T-helper 2 cell (primary cell): ENCODE results near the gene RNF115.
"Not testable (repeated sequence)": the region's sequence is repeated elsewhere in the genome, so short reads cannot be mapped to it uniquely, and the experiment has no call there.

Source experiments
- DNase-seq, 5 experiments: peaks; one replicate each; pipeline versions ENCODE4 v3.0.0 to v3.0.0-alpha.2; 2012 to 2022

The RNF115 gene

DNA sequence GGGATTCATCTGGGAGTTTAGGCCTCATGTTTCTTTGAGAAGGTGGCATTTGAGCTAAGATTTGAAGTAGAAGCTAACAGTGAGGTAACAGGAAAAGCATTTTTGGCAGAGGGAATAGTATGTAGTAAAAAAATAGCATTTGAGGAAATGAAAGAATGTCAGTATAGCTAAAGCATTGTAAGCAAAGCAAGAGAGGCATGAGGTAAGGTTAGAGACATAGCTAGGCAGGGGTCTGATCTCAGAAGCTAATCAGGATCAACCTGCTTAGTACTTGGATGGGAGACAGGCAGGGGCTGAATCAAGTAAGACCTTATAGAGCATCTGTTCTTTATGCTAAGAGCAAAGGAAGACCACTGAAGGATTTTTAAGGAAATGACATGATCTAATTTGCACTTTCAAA lies 4.1 kb upstream of the RNF115 start:
- DNase-seq: no peak

DNA sequence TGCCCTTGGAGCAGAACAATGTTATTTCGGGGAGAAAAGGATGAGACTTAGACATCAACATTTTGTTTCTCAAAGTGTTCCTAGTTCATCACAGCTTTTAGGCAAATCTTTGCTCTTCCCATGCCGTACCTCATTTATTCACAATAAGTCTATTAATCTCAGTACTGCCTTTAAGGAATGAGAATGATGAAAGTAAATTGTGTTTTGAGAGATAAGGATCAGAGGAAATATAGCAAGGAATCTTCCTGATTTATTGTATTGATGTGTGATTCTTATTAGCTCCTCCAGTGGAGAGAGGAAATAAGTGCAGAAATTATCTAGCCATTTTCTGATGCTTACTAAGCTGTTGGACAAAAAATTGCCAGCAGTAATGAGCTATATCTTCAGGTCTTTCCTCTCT lies 2.1 kb upstream of the RNF115 start:
- DNase-seq: no peak

DNA sequence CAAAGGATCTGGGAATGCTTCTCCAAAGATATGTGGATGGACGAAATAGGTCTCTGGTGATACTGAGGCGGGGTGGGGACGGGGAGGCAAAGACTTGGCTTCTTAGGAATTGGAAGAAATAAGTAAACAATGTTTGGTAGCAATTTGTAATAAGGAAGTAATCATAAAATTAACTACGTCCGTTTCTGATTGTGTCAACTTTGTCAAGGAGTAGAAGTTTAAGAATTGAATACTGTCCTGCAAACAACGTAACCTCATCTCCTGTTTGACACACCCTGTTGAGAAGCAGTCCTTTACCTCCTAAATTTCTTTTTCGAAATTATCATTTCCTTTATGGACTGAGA lies 576 bp upstream of the RNF115 start:
- no peak for DNase-seq

DNA sequence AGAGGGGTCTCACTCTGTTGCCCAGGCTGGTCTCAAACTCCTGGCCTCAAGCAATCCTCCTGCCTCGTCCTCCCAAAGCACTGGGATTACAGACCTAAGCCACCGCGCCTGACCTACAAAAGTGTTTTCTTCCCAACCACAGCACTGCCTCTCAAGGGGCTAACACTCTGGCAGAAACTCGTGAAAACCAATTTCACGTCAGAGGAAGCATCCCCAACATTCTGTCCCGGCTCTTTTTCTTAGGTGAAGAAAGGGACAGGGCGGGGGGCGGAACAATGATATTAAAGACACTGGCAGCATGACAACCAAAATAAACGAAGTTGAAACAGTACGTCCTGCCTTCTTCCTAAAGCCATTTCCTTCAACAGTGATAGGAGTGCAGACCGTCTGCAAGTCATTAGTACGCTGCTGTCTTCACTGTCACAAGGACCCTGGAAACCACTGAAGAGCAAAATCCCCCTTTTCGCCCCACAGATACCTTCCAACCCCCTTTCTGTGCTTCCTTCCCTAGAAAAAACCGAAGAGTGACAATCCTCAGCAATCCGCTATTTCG lies 1.0 kb downstream of the RNF115 start:
- not testable (repeated sequence) for DNase-seq

DNA sequence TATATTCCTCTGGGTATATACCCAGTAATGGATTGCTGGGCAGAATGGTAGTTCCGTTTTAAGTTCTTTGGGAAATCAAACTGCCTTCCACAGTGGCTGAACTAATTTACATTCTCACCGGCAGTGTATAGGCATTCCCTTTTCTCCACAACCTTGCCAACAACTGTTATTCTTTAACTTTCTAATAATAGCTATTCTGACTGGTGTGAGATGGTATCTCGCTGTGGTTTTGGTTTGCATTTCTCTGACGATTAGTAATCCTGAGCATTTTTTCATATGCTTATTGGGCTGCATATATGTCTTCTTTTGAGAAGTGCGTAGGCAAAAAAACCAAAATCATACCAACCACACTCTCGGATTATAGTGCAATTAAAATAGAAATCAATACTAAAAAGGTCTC lies 5.8 kb downstream of the RNF115 start:
- DNase-seq: not testable (repeated sequence)

DNA sequence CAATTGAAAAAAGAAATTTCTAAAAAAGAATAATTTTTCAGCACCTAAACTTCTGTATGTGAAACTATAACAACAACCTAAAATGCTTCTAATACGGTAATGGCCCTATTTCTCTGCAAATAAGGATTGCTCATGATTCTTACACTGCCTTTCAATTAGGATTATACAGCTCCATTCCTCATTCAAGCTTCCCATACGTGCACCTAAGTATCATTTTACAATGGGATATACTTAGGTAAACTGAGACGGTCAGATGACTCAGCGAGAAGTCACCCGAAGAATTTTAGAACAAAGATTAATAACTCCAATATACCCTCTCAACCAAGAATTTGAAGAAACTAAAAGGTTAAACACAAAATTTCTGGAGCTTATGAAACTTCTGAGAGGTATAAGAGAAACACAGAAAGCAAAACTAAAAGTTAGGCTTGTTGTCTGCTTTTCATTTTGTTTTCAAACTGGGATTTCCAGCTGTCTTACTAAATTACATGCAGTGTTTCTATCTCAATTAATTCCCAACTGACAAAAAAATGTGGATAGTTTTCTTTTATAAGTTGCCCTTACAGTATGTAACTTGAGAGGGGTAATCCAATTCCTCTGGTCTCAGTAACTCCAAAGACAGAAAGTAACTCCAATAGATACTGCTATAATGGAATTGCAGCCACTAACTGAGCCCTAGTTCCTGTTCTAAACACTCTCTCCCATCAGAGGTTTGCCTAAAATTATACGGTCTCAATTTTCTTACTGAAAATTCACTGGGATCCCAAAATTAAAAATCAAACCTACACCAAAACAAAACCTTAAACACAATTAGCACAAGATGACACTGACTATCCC lies 10.7 kb downstream of the RNF115 start:
- DNase-seq: not testable (repeated sequence)

DNA sequence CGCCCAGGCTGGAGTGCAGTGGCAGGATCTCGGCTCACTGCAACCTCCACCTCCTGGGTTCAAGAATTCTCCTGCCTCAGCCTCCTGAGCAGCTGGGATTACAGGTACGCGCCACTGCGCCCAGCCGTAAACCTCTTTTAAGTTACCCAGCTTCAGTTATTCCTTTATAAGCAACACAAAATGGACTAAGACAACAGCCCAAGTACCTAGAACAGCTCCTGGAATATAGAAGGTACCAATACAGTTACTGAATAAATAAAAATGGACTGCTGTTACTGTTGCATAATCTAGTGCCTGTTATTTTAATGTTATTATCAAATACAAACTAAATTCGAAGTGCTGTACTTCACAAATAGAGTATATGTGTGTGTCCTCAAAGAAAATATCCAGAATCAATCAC lies 17.1 kb downstream of the RNF115 start:
- no peak for DNase-seq

DNA sequence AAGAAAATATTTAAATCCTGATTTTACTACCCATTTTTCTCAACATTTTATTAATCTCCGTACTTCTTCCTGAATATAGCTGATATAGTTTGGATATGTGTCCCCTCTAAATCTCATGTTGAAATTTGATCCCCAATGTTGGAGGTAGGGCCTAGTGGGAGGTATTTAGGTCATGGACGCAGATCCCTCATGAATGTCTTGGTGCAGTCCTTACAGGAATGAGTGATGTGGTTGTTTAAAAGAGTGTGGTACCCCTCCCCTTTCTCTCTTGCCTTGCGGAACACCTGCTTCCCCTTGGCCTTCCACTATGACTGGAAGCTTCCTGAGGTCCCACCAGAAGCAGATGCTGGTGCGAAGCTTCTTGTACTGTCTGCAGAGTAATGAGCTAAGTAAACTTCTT lies 17.5 kb downstream of the RNF115 start:
- DNase-seq: no peak

DNA sequence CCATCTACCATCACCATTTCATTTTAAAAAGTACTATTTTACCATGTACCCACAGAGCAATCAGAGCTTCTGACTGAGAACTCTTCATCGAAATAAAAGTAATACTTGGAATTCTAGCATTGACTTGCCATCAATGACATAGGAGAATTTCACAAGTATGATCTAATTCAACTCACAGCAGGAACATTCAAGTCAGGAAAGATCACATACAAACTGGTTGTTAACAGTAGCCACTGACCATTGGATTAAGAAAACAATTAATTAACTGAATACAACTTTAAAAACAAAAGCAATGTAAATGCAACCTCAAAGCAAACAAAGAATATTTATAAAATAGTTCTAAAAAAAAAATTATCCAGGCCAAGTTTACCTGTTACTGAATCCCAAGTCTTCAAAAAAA lies 18.8 kb downstream of the RNF115 start:
- DNase-seq: no peak

DNA sequence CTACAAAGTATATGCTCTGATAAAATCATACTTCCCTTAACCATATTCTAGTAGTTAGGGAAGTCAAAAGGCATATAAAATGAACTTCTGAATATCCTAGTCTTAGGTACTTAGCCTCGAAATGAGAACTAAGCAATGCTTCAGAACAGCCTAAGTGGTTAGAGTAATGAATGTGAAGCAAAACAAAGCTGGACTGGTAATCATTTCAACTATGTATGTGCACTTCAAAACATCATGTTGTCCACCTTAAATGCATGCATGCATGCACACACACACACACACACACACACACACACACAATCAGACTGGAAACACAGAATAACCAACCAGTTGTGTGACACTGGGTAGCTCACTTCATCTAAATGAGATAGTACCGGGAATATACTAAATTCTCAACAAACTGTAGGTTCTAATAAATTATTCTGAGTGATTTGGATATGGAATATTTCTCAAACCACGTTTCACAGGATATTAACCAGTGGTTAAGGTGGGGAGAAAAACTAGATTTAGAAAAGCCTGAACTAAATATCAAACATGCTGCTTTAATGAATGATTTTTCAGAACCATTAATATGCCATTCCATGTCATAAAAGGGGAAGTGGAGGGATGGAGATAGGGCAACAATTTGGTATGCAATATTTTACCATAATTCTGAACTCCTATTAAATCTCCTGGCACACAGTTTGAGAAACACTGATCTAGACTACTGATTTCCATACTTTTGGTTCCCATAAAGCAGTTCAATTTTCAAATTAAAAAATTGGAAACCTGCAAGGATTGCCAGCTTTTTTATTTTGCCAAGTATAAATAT lies 19.5 kb downstream of the RNF115 start:
- no peak for DNase-seq

DNA sequence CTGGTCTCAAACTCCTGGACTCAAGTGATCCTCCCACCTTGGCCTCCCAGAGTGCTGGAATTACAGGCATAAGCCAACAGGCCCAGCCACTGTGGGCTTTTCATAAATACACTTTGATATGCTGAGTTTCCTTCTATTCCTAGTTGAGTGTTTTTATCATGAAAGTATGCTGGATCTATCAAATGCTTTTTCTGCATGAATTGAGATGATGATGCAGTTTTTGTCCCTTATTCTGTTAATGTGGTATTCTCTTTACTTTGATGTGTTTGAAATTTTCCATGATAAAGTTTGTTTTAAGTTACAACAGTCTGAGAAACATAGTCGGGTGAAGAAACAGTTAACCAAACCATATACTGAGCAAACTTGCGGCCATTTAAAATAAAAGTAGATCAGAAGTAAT lies 24.1 kb downstream of the RNF115 start:
- DNase-seq: no peak

DNA sequence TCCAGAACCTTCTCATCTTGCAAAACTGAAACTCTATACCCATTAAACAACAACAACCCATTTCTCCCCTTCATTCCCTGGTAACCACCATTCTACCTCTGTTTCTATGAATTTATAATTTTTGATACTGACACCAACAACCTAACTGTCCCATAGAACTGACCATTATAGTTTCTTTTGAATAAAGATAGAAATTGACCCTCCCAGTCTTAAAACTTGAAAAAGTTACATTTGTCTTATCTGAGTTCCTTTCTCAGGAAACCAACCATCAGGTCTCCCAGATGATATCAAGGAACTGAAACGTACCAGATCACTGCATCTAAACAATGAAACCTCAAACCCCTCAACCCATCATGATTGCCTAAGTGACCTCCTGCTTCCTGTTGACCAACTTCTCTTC lies 27.1 kb downstream of the RNF115 start:
- no peak for DNase-seq

DNA sequence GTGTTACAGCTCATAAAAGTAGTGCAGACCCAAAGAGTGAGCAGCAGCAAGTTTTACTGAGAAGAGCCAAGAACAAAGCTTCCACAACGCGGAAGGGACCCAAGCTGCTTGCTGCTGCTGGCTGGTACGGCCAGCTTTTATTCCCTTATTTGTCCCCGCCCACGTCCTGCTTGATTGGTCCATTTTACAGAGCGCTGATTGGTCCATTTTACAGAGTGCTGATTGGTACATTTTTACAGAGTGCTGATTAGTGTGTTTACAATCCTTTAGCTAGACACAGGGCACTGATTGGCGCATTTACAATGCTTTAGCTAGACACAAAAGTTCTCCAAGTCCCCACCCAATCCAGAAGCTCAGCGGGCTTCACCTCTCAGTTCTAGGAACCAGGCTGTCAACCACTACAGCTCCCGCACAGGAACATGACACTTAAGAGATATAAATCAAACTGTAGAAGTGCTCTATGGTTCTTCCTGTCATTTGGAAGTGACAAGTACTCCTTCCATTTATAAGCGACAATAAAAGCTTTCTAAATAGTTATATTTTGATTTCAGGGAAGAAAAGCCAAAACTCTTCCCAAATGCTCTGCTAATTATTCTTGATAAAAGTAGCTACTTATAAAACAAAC lies 28.5 kb downstream of the RNF115 start:
- no peak for DNase-seq

DNA sequence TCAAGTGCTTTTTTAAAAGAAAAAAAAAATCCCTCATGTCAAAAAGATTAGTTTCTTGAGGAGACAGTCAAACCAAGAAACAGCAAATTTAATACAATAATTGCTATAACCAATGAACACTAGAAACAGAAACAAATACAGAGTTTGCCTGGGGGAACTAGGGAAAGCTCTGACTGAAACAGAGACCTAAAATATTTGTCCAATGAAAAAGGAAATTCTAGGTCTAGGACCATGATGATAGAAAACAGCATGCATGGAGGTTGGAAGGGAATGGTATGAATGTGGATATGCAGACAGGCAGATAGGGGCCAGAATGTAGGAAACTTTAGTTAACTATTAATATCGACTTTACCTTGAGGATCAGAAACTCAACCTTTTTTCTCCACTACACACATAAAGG lies 31.4 kb downstream of the RNF115 start:
- DNase-seq: no peak

DNA sequence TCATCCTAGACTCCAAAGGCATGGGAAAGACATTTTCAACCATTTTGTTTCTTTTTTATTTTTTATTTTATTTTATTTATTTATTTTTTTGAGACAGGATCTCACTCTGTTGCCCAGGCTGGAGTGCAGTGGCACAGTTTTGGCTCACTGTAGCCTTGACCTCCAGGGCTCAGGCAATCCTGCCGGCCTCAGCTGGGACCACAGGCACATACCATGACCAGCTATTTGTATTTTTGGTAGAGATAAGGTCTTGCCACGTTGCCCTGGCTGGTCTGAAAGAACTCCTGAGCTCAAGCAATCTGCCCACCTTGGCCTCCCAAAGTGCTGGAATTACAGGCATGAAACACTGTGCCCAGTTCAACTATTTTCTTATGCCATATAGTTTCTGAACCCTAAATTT lies 32.0 kb downstream of the RNF115 start:
- not testable (repeated sequence) for DNase-seq

DNA sequence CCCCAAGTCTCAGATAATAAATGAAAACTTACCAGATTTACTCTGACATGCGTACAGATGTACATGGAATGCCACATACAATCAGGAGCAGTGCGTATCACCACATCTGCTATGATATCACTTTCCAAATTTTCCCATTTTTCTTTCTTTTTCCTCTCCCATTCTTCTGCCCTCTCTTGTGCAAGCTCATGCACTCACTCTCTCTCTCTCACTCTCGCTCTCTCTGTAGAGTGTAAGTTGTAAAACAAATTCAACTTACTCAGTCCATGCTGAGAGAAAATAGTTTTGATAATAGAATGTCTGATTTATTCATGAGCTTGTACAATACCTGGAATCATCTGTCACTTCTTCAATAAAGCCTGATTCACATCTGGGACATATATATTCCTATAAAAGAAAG lies 35.3 kb downstream of the RNF115 start:
- no peak for DNase-seq

DNA sequence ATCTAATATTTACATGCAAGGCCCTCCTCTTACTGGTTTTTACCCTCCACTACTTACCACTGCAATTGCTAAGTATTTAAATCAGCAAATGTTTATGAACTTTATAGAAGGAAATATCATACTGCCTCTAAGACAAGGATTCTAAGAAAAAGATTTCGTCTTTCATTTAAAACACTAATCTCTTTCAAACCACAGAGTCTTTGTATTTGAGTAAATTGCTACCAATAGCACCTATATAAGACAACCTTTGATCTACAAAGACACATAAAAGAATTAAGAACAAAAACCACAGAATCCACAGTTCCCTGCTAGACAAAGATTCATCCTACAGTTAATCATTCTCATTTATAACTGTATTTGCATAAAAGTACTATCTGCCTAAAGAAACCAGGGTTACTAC lies 37.6 kb downstream of the RNF115 start:
- peak in 1 of 5 experiments; percentile 34 for DNase-seq

DNA sequence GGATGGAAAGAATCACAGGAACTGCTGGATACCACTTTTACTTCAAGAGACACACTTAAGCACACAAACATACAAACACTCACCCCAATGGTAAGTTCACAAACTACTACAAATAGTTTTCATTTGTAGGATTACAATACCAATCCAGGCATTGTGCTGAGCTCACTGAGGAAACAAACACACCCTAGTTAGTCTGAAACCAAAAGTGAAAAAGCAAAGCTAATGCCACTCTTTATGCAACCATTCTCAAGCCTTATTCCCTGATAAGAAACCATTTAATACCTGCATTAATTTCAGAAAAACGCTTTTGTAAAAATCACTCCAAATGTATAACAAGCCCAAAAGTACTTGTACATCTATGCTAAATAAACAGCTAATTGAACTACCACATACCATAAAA lies 38.3 kb downstream of the RNF115 start:
- peak in 1 of 5 experiments; percentile 18 for DNase-seq

DNA sequence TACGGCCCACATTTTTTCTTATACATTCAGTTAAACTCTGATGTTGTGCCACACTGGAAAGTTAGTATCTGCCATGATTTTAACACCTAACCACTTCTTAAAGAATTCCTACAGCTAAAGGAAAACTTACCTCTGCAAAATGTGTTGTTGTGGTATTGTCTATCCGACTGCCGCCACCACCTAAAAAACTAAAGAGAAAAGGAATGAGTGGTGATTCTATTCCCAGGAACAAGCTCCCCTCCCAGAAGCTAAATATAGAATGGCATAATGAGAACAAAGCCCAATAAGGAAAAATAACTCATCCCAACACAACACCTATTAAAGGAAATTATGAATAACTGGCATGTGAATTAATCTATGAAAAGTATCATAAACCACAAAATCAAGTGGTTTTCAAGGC lies 39.5 kb downstream of the RNF115 start:
- DNase-seq: no peak

DNA sequence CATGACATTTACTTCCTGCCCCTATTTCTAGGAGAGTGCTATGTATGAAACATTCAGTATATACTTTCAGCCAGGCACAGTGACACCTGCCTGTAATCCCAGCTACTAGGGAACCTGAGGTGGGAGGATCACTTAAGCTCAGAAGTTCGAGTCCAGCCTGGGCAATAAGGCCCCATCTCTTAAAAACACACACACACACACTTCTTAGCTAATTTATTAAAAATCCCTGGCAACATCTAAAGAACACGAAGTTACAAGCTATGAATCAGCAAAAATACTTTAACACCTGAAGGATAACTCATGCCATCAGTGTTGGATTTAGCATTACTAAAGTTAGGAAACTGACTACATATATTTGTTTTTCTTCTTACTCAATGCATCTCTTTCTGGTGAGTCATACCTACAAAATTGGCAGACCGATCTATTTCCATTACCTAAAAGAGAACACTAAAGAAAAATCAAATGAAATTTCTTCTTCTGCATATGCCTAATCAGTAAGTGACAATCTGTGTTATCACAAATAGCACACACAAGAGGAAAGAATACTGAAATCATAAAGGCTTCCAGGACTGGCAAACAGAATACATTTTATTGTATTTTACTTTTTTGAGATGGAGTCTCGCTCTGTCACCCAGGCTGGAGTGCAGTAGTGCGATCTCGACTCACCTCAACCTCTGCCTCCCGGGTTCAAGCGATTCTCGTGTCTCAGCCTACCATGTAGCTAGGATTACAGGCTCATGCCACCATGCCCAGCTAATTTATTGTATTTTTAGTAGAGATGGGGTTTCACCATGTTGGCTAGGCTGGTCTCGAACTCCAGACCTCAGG lies 41.4 kb downstream of the RNF115 start:
- DNase-seq: peak in 1 of 5 experiments; percentile 11

DNA sequence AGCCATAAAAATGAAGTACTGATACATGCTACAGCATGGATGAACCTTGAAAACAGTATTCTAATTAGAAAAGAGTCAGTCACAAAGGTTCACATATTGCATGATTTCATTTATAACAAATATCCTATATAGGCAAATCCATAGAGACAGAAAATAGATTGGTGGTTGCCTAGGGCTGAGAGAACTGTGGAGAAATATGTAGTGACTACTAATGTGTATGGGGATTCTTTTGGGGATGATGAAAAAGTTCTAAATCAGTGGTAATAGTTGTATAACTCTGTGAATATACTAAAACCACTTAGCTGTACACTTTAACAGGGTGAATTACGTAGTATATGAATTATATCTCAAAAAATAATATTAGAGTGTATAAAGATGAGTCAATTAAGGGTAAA lies 45.8 kb downstream of the RNF115 start:
- DNase-seq: no peak

DNA sequence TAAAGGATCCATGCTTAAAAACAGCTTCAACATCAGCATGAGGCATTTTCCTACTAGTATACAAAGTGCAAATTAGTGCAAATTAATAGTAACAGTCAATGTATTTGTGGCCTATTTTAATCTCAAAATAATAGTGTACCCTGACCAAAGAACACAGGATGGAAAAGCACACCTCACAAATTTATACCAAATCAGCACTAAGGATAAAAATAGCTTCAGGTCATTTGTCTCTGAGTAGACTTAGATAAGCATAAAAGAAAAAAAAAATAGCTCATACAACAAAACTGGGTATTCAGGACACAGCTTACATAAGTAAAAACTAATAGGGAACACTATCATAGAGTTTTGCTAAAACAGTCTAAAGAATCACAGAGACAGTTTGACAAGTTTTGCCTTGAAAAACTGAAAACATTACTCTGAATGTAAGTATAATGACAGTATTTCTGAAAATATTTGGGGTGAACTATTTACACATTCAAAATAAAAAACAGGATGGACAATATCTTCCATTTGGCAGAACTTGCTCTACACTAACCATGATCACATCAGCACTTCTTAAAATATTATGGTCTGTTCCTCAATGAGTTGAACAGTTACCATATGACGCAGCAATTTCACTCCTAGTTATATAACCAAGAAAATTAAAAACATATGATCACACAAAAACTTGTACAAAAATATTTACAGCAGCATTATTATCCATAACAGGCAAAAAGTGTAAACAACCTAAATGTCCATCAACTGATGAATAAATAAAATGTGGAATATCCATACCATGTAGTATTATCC lies 46.3 kb downstream of the RNF115 start:
- DNase-seq: no peak
